SK-N-SH (cell line): ENCODE results near the gene NECTIN3. TPM values are rescaled to one million over a fixed set of nuclear protein-coding genes. Genes with fewer than 3 reads are reported as not detected.

ENCODE experiments used
- CTCF ChIA-PET: fragments of 300-600, 350-600 bp; formaldehyde crosslinking; extraction: SDS; loops from one replicate; lab custom pipeline; 2021; lab: Yijun Ruan, JAX
- POLR2A ChIA-PET: fragments of 350-600 bp; sonication (Branson Sonifier 250); formaldehyde crosslinking; extraction: SDS; loops from one replicate; lab custom pipeline; 2020; ENCODE audit warnings: antibody characterized with exemption, inconsistent platforms; lab: Yijun Ruan, JAX
- DNase-seq: peaks from one replicate; pipeline ENCODE4 v3.0.0; 2012
- H2AFZ ChIP-seq: fragments of 200-600 bp; sonication (generic); 2 replicates; pipeline ENCODE4 v1.8.1; 2016; ENCODE audit warnings: antibody characterized with exemption, mild to moderate bottlenecking, low read depth
- H3F3A ChIP-seq: fragments of 200-600 bp; sonication (generic); replicated peaks from 2 replicates; pipeline ENCODE3; 2016; ENCODE audit warnings: antibody characterized with exemption, mild to moderate bottlenecking; ENCODE audit not compliant: insufficient read depth
- H3K27ac ChIP-seq, 2 experiments: fragments of 200-500 bp in 1 of 2; fragments of 200-600 bp in 1 of 2; sonication (Bioruptor generic) in 1 of 2; sonication (generic), shearing (Covaris generic) in 1 of 2; 2 replicates each; pipeline versions ENCODE4 v1.5.1 to v1.6.1; 2014 to 2016; ENCODE audit warnings: low read depth in 2 of 2, inconsistent platforms in 1 of 2, low read length in 1 of 2, mild to moderate bottlenecking in 1 of 2, mixed read lengths in 1 of 2
- H3K27me3 ChIP-seq: fragments of 200-600 bp; sonication (generic), shearing (Covaris generic); 2 replicates; pipeline ENCODE4 v1.6.1; 2016; ENCODE audit warnings: mixed run types; ENCODE audit not compliant: insufficient read depth
- H3K36me3 ChIP-seq, 2 experiments: fragments of 200-500 bp in 1 of 2; fragments of 200-600 bp in 1 of 2; sonication (Bioruptor generic) in 1 of 2; sonication (generic) in 1 of 2; replicated peaks in 1 of 2; 2 replicates each; pipeline versions ENCODE3 to v1.5.1; 2014 to 2016; ENCODE audit warnings: low read length in 1 of 2, mild to moderate bottlenecking in 1 of 2; ENCODE audit not compliant: insufficient read depth in 2 of 2, control insufficient read depth in 1 of 2
- H3K4me1 ChIP-seq, 2 experiments: fragments of 200-500 bp in 1 of 2; fragments of 200-600 bp in 1 of 2; sonication (Bioruptor generic) in 1 of 2; sonication (generic), shearing (Covaris generic) in 1 of 2; 2 replicates each; pipeline versions ENCODE4 v1.5.1 to v1.6.1; 2014 to 2016; ENCODE audit warnings: low read depth in 1 of 2, low read length in 1 of 2, mixed run types in 1 of 2; ENCODE audit not compliant: insufficient read depth in 2 of 2, control insufficient read depth in 1 of 2
- H3K4me2 ChIP-seq: fragments of 200-600 bp; sonication (generic), shearing (Covaris generic); 2 replicates; pipeline ENCODE4 v1.6.1; 2017; ENCODE audit warnings: mixed run types
- H3K4me3 ChIP-seq, 2 experiments: fragments of 200-500 bp in 1 of 2; fragments of 200-600 bp in 1 of 2; sonication (Bioruptor generic) in 1 of 2; sonication (generic), shearing (Covaris generic) in 1 of 2; 2 replicates each; pipeline versions ENCODE4 v1.5.1 to v1.8.1; 2014 to 2016; ENCODE audit warnings: low read depth in 2 of 2, inconsistent platforms in 1 of 2, low read length in 1 of 2, mild to moderate bottlenecking in 1 of 2, mixed read lengths in 1 of 2, moderate library complexity in 1 of 2
- H3K79me2 ChIP-seq: fragments of 200-600 bp; sonication (generic); 2 replicates; pipeline ENCODE4 v1.8.1; 2017; ENCODE audit warnings: mild to moderate bottlenecking; ENCODE audit not compliant: insufficient read depth
- H3K9ac ChIP-seq: fragments of 200-600 bp; sonication (generic); 2 replicates; pipeline ENCODE4 v1.6.1; 2017; ENCODE audit warnings: mixed run types
- H3K9me2 ChIP-seq: fragments of 200-600 bp; sonication (generic); 2 replicates; pipeline ENCODE4 v1.6.1; 2017; ENCODE audit warnings: mixed run types
- H3K9me3 ChIP-seq: fragments of 200-600 bp; sonication (generic); 2 replicates; pipeline ENCODE4 v1.6.1; 2017; ENCODE audit warnings: mixed run types, mild to moderate bottlenecking, moderate library complexity
- H4K20me1 ChIP-seq: fragments of 200-600 bp; sonication (generic); 2 replicates; pipeline ENCODE4 v1.6.1; 2017; ENCODE audit warnings: mild to moderate bottlenecking, mixed run types; ENCODE audit not compliant: insufficient read depth
- ELF1 ChIP-seq: IDR thresholded peaks from 2 replicates; pipeline ENCODE4 v1.4.0; 2012
- EP300 ChIP-seq, 2 experiments: IDR thresholded peaks; 2 replicates each; pipeline versions ENCODE4 v1.4.0 to v1.6.1; 2012; ENCODE audit warnings: borderline replicate concordance in 1 of 2, low read depth in 1 of 2, low read length in 1 of 2
- FOSL2 ChIP-seq: IDR thresholded peaks from 2 replicates; pipeline ENCODE4 v1.4.0; 2012; ENCODE audit warnings: low read depth, mild to moderate bottlenecking, moderate library complexity, borderline replicate concordance
- GATA2 ChIP-seq: sonication (generic); formaldehyde crosslinking; IDR thresholded peaks from 2 replicates; pipeline ENCODE4 v1.5.0; 2020; ENCODE audit warnings: mild to moderate bottlenecking, missing genetic modification reagents
- IRF3 ChIP-seq: fragments of 150-350 bp; IDR thresholded peaks from 2 replicates; pipeline ENCODE4 v1.6.1; 2016; ENCODE audit warnings: mild to moderate bottlenecking, low read depth, low read length
- JUND ChIP-seq: IDR thresholded peaks from 2 replicates; pipeline ENCODE4 v1.4.0; 2012
- MAX ChIP-seq: IDR thresholded peaks from 2 replicates; pipeline ENCODE4 v1.4.0; 2012; ENCODE audit warnings: low read depth
- MXI1 ChIP-seq: IDR thresholded peaks from 2 replicates; pipeline ENCODE4 v1.6.1; 2012; ENCODE audit warnings: mild to moderate bottlenecking, low read depth, low read length, improper control_type of control experiment
- NFIC ChIP-seq: IDR thresholded peaks from 2 replicates; pipeline ENCODE4 v1.4.0; 2012; ENCODE audit warnings: borderline replicate concordance
- POLR2AphosphoS5 ChIP-seq: IDR thresholded peaks from 2 replicates; pipeline ENCODE4 v1.6.1; 2012; ENCODE audit warnings: low read depth, low read length
- SIN3A ChIP-seq: IDR thresholded peaks from 2 replicates; pipeline ENCODE4 v1.6.1; 2012; ENCODE audit warnings: low read depth, mild to moderate bottlenecking, low read length, moderate library complexity, borderline replicate concordance
- TAF1 ChIP-seq: IDR thresholded peaks from 2 replicates; pipeline ENCODE4 v1.6.1; 2012; ENCODE audit warnings: low read depth, mild to moderate bottlenecking, low read length, moderate library complexity, borderline replicate concordance
- TCF12 ChIP-seq: IDR thresholded peaks from 2 replicates; pipeline ENCODE4 v1.4.0; 2012
- WGBS: methylation state at CpG from one replicate; pipeline ENCODE4 v1.1.6; 2017; ENCODE audit warnings: low lambda C conversion rate; 5-methylcytosine and 5-hydroxymethylcytosine counted together
- polyA plus RNA-seq, 3 experiments: library from polyadenylated mRNA; depleted of rRNA; stranded (reverse); fragments of >200 nt; gene quantifications; 2 replicates each; pipeline ENCODE4 v1.2.3, GENCODE V29; 2012

The NECTIN3 gene
- polyA plus RNA-seq, 1 of the 3 experiments (the other 2 are of a cell fraction), result 8.9 TPM

DNA sequence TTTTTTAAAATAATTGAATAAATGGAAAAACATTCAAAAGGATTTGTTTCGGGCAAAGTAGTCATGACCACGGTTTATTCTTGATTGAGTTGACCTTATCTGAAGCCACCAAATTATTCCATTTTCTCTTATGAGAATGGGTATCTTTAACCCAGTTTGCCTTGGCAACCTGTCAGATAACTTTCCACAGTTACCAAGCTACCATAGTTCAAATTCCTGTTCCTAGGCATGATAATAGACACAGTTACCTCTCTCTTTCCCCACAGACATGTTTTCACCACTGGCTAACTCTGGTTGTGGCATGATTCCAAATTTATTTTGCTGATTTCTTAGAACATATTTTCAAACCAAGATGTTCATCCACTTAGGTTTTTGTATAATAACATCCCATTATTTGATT is 84.9 kb downstream of the NECTIN3 start:
- no peak overlapping the region for H2AFZ ChIP-seq
- POLR2A ChIA-PET, result no interaction called here
- H4K20me1 ChIP-seq, result no peaks in the 10 kb centered on the region
- peaks cover 9 to 88% of the 10 kb centered on the region in 2 experiments for H3K36me3 ChIP-seq
- H3K9ac ChIP-seq, result no peak overlapping the region
- H3K9me2 ChIP-seq, result 0 out of 2 replicates have a peak, but pooled peaks cover 2% of the 10 kb centered on the region
- TF ChIP-seq ELF1 (no peak), POLR2AphosphoS5 (no peak), IRF3 (no peak), JUND (no peak), TCF12 (no peak), NFIC (no peak), GATA2 (CRISPR knock-in tag) (no peak), TAF1 (no peak), EP300 (IDR thresholded peaks at IDR 0.05; ENCODE audit: borderline replicate concordance in 1 of 2, low read depth in 1 of 2, low read length in 1 of 2) (no peak), MXI1 (no peak)
- TF ChIP-seq, all 33 proteins: peak for 0
- H3K4me1 ChIP-seq, result peaks cover 0 to 2% of the 10 kb centered on the region in 2 experiments; a peak in 1 of 4 replicates
- H3K27me3 ChIP-seq, result no peaks in the 10 kb centered on the region
- 92% methylated on average over 2 of the region's 2 CpGs for WGBS
- H3K79me2 ChIP-seq, result 0 out of 2 replicates have a peak, but pooled peaks cover 7% of the 10 kb centered on the region
- H3K4me3 ChIP-seq, result no peak overlapping the region
- no peaks in the 10 kb centered on the region for H3K9me3 ChIP-seq
- no peak for DNase-seq
- CTCF ChIA-PET, result no interaction called here
- H3K4me2 ChIP-seq, result no peak overlapping the region
- H3F3A ChIP-seq, result peaks cover 4% of the 10 kb centered on the region
- H3K27ac ChIP-seq, result no peak overlapping the region

DNA sequence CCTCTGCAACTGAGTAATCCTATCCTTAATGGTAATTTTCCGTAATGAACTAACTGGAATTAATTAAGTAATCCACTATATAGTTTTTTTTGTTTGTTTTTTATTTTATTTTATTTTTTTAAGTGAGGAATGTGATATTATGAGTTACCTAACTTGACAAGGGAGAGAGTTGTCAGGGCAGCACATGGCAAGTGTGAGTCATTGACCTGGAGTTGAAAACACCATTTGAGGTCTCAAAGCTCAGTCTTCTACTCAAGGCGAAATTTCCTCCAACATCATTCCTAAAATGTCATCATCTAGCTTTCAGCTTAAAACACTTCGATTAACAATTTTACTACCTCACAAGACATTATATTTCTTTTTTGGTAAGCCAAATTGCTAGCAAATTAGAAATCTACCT is 87.8 kb downstream of the NECTIN3 start:
- Histone ChIP-seq H3K4me1 (no peaks in the 10 kb centered on the region), H3K27me3 (no peaks in the 10 kb centered on the region), H3F3A (no peaks in the 10 kb centered on the region), H2AFZ (no peak overlapping the region), H3K4me3 (no peak overlapping the region)
- TF ChIP-seq FOSL2, result peak; percentile 14; the same call in 1 of the 2 replicates
- 0 out of 2 replicates have a peak, but pooled peaks have one; percentile 32 for TF ChIP-seq MAX
- TF ChIP-seq SIN3A, result no peak
- TF ChIP-seq, all 33 proteins: peak for 2
- no peak for DNase-seq
- H4K20me1 ChIP-seq, result no peaks in the 10 kb centered on the region
- H3K4me2 ChIP-seq, result no peak overlapping the region
- no peak overlapping the region for H3K9ac ChIP-seq
- no peak overlapping the region for H3K27ac ChIP-seq
- H3K9me2 ChIP-seq, result no peaks in the 10 kb centered on the region
- WGBS, result 91% methylated on average over 3 of the region's 3 CpGs
- no peaks in the 10 kb centered on the region for H3K79me2 ChIP-seq
- peaks cover 13 to 82% of the 10 kb centered on the region in 2 experiments for H3K36me3 ChIP-seq
- ChIA-PET CTCF (interaction anchor here (1.8 kb wide), 1 partner anchor 13 kb away, joined by 6 read pairs; no protein-coding TSS in a partner anchor), POLR2A (no interaction called here)
- no peaks in the 10 kb centered on the region for H3K9me3 ChIP-seq
